Endothelial cell of coronary artery (primary cell): ENCODE results near the gene EEF1B2. TPM values are rescaled to one million over a fixed set of nuclear protein-coding genes. Genes with fewer than 3 reads are reported as not detected.

Experiments
- total RNA-seq: library from RNA; depleted of rRNA; stranded (reverse); fragments of >200 nt; gene quantifications from 2 replicates; pipeline ENCODE4 v1.2.3, GENCODE V29; 2014

Gene EEF1B2
- total RNA-seq, result 929 and 973 TPM in 2 replicates

GRCh38 chr2:206159346-206160124 lies at the start of gene EEF1B2, which contains the start of gene NDUFS1:
EEF1B2 (plus strand) TSS chr2:206159895; CDS start chr2:206159980, 85 bp downstream.
NDUFS1 (minus strand) TSS chr2:206159444; CDS start chr2:206153678, 5,766 bp downstream.

Other genes starting within 250 kb of the EEF1B2 start
- gene INO80D, start 73.7 kb upstream of the EEF1B2 start, total RNA-seq, result 5.1 and 7.6 TPM in 2 replicates
- 114 and 126 TPM in 2 replicates for gene NDUFS1, start 451 bp upstream of the EEF1B2 start, total RNA-seq
- gene ZDBF2, start 114.8 kb downstream of the EEF1B2 start, total RNA-seq, result 9.3 and 14.2 TPM in 2 replicates